ENCODE results near the gene NFKB2. TPM values are rescaled to one million over a fixed set of nuclear protein-coding genes. Genes with fewer than 3 reads are reported as not detected.

Gene NFKB2
- total RNA-seq: 26.8 TPM

- Histone ChIP-seq H3K4me3 (peak within 1 kb of the TSS; percentile 67 to 90), H3K27me3 (no peaks in the 10 kb centered on the region), H3K27ac (peak within 1 kb of the TSS; percentile 98), H3K36me3 (peaks cover 0 to 4% of the 10 kb centered on the region in 2 donors), H3K4me1 (peaks cover 51% of the 10 kb centered on the region), H3K9me3 (no peaks in the 10 kb centered on the region)
- TF ChIP-seq POLR2AphosphoS5 (IDR thresholded peaks at IDR 0.05; ENCODE audit: insufficient read depth in 1 of 2, low read depth in 1 of 2) (peak; percentile 80 to 97), POLR2A (IDR thresholded peaks at IDR 0.05) (peak in 1 of 2 donors; percentile 89), CTCF (IDR thresholded peaks at IDR 0.05) (no peak)
- peak in 1 of 2 donors; percentile 96 for DNase-seq (ENCODE audit: extremely low spot score in 2 of 2)
- intact Hi-C loops (cut with DNase I): loop anchor here (5.0 to 10.0 kb wide), 2 partner anchors 87 to 189 kb away; no protein-coding TSS in a partner anchor
Observed at GRCh38 chr10:102395400-102396316, at the start of gene NFKB2. Gene NFKB2 (plus strand): TSS chr10:102395705. CDS start chr10:102395960, 255 bp downstream.

- Histone ChIP-seq H3K27ac (no peak overlapping the region), H3K36me3 (peaks cover 0 to 18% of the 10 kb centered on the region in 2 donors), H3K4me1 (peaks cover 3% of the 10 kb centered on the region), H3K4me3 (no peak overlapping the region), H3K9me3 (no peaks in the 10 kb centered on the region), H3K27me3 (no peaks in the 10 kb centered on the region)
- TF ChIP-seq POLR2AphosphoS5 (IDR thresholded peaks at IDR 0.05; ENCODE audit: insufficient read depth in 1 of 2, low read depth in 1 of 2) (no peak), CTCF (IDR thresholded peaks at IDR 0.05) (no peak), POLR2A (IDR thresholded peaks at IDR 0.05) (no peak)
- no peak for DNase-seq (ENCODE audit: extremely low spot score in 2 of 2)
- intact Hi-C loops (cut with DNase I): no loop called here
Observed at GRCh38 chr10:102347236-102347828, 48.2 kb upstream of the NFKB2 start.

GRCh38 chr10:102352066-102352715 is 43.3 kb upstream of the NFKB2 start:
- no peak for TF ChIP-seq POLR2AphosphoS5 (IDR thresholded peaks at IDR 0.05; ENCODE audit: insufficient read depth in 1 of 2, low read depth in 1 of 2)
- TF ChIP-seq CTCF (IDR thresholded peaks at IDR 0.05): peak; percentile 73 to 91 (median 74)
- Histone ChIP-seq H3K9me3 (no peaks in the 10 kb centered on the region), H3K4me1 (no peaks in the 10 kb centered on the region), H3K4me3 (no peak overlapping the region), H3K27me3 (no peaks in the 10 kb centered on the region), H3K36me3 (peaks cover 0 to 34% of the 10 kb centered on the region in 2 donors), H3K27ac (no peak overlapping the region)
- DNase-seq (ENCODE audit: extremely low spot score in 2 of 2): no peak
- intact Hi-C loops (cut with DNase I): loop anchor here (5.0 kb wide), 1 partner anchor 125 kb away; the partner anchor contains the start of gene ELOVL3

GRCh38 chr10:102354451-102354850 is 41.1 kb upstream of the NFKB2 start:
- intact Hi-C loops (cut with DNase I): loop anchor here (5.0 kb wide), 1 partner anchor 127 kb away; the partner anchor contains the start of gene ELOVL3
- H3K4me1 ChIP-seq: no peaks in the 10 kb centered on the region
- TF ChIP-seq CTCF (IDR thresholded peaks at IDR 0.05) (no peak), POLR2AphosphoS5 (IDR thresholded peaks at IDR 0.05; ENCODE audit: insufficient read depth in 1 of 2, low read depth in 1 of 2) (no peak)
- H3K4me3 ChIP-seq: no peak overlapping the region
- no peaks in the 10 kb centered on the region for H3K9me3 ChIP-seq
- no peak for DNase-seq (ENCODE audit: extremely low spot score in 2 of 2)
- no peaks in the 10 kb centered on the region for H3K27me3 ChIP-seq
- H3K36me3 ChIP-seq: peaks cover 0 to 55% of the 10 kb centered on the region in 2 donors
- no peak overlapping the region for H3K27ac ChIP-seq

Measured in vagina (tissue), 2 donors.